ENCODE data around the gene OR6C1. TPM values are rescaled to one million over a fixed set of nuclear protein-coding genes. Genes with fewer than 3 reads are reported as not detected.

The OR6C1 gene
- total RNA-seq (2013; cell fraction: nucleolus; rRNA removed) = not detected in 2 replicates
- total RNA-seq (2014; rRNA removed) (not detected in 2 replicates), total RNA-seq (2014; rRNA removed; fragmentation: Illumina TruSeq; extraction: Trizol) (not detected in 2 replicates), total RNA-seq (2021) (not detected in 2 replicates), polyA plus RNA-seq (2011; rRNA removed) (not detected in 2 replicates), polyA plus RNA-seq (2014; fragmentation: Illumina TruSeq; extraction: Trizol) (not detected in 2 replicates), polyA plus RNA-seq (2014; fragmentation: Nextera tagmentation; extraction: Ambion mirVana) (not detected), polyA plus RNA-seq (2014; rRNA removed) (not detected in 2 replicates), polyA plus RNA-seq (2016; fragmentation: Nextera tagmentation; extraction: Ambion mirVana) (not detected), polyA minus RNA-seq (2011; rRNA and poly(A)+ RNA removed) (not detected in 2 replicates), Bru-seq, nascent RNA (not detected), BruChase-seq, experiment 1, labeled RNA remaining after a 6-hour chase (not detected), BruChase-seq, experiment 2, labeled RNA remaining after a 2-hour chase (not detected)
- polyA plus RNA-seq (2011; ENCODE audit: low read depth) = not detected
- not detected in 2 replicates for polyA plus RNA-seq (2011; cell fraction: cytosol; rRNA removed)
- not detected in 2 replicates for polyA plus RNA-seq (2011; cell fraction: nucleus; rRNA removed)
- polyA plus RNA-seq (2012) = not detected in 2 replicates
- not detected in 2 replicates for polyA minus RNA-seq (2011; cell fraction: cytosol; rRNA and poly(A)+ RNA removed)
- polyA minus RNA-seq (2011; cell fraction: nucleus; rRNA and poly(A)+ RNA removed) = not detected in 2 replicates
- long read RNA-seq, experiment 1 = 0 reads
- long read RNA-seq, experiment 2 = 0 reads

DNA sequence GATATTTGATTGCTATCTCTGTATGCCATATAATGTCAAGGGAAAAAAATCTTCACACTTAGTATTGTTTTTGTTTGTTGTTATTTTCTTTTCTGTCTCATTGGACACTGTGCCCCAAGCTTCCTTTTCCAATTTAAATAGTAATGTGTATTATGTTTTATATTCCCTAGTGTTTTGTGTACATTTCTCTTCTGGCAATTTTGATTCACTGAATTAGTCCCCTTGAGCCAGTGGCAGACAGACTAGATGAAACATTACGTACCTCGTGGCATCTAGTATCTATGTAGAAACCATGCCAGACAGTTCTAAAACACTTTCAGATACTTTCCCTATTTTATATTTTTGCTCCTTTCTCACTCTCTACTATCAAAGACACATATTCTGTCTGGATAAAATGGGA is at the start of gene OR6C1:
OR6C1 (plus strand) TSS at position 301 of the 400 bp plus-strand sequence. CDS start 6,257 bp downstream, outside the sequence.
- ChIA-PET RAD21 (ENCODE audit: unreplicated experiment) (no interaction called here), POLR2A (no interaction called here), SMC1A (ENCODE audit: uncharacterized antibody, unreplicated experiment) (no interaction called here), CTCF (no interaction called here)
- Histone ChIP-seq H4K20me1 (ENCODE audit: control insufficient read depth, insufficient read depth) (no peaks in the 10 kb centered on the region), H3K36me3 (ENCODE audit: control insufficient read depth in 2 of 2, insufficient read depth in 2 of 2, low read length in 1 of 2) (no peaks in the 10 kb centered on the region), H3K27ac (ENCODE audit: control insufficient read depth, insufficient read depth) (no peak within 1 kb of the TSS), H3K27me3 (replicated peaks in 1 of 2; ENCODE audit: control insufficient read depth in 2 of 2, insufficient read depth in 2 of 2, low read length in 1 of 2) (no peaks in the 10 kb centered on the region), H3K4me2 (ENCODE audit: control insufficient read depth, insufficient read depth) (no peak within 1 kb of the TSS), H3K4me3 (no peak within 1 kb of the TSS), H2AFZ (ENCODE audit: control insufficient read depth, low read depth, low read length) (no peak within 1 kb of the TSS), H3K79me2 (ENCODE audit: control insufficient read depth, insufficient read depth, low read length) (no peaks in the 10 kb centered on the region), H3K9me3 (replicated peaks; ENCODE audit: control insufficient read depth, insufficient read depth, low read length) (no peaks in the 10 kb centered on the region), H3K9ac (ENCODE audit: control insufficient read depth, insufficient read depth, low read length) (no peak within 1 kb of the TSS), H3K4me1 (ENCODE audit: control insufficient read depth, insufficient read depth, low read length) (no peaks in the 10 kb centered on the region)
- TF ChIP-seq ZBED1 (IDR thresholded peaks at IDR 0.05; ENCODE audit: borderline replicate concordance) (no peak), HDGF (IDR thresholded peaks at IDR 0.05) (no peak)
- intact Hi-C loops (cut with micrococcal nuclease; ENCODE audit: unreplicated experiment) = no loop called here
- 62% methylated on average over 2 of the region's 2 CpGs for WGBS (ENCODE audit: insufficient coverage, insufficient replicate concordance, low lambda C conversion rate, missing lambda C conversion rate)
- no peak for ATAC-seq
- in situ Hi-C loops (cut with MboI) = no loop called here
- BruUV-seq (replicated peaks) = no TSS peak
- DNase-seq (ENCODE audit: low read depth, low spot score) = no peak
- no peak for FAIRE-seq

DNA sequence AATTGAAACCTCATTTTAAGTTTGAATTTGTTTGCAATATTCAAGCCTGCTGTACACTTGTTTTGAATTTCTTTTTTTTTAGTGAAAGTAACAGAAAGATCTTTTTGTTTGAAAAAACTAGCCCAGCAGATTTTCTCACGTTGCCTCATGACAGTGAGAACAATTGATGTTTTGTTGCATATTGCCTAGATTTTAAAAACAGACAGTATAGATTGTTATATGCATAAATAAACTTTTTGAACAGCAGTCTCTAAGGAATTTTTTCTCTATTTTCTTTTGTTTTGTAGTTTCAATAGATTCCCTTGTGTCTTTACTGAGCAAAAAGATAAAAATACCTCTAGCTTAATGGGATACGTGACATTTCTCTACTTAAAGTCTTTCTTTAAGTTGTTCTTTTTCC is 33.2 kb upstream of the OR6C1 start:
- SMC1A ChIA-PET (ENCODE audit: uncharacterized antibody, unreplicated experiment) = no interaction called here
- Histone ChIP-seq H3K4me3 (no peak overlapping the region), H3K79me2 (ENCODE audit: control insufficient read depth, insufficient read depth, low read length) (no peaks in the 10 kb centered on the region), H2AFZ (ENCODE audit: control insufficient read depth, low read depth, low read length) (no peak overlapping the region), H3K27ac (ENCODE audit: control insufficient read depth, insufficient read depth) (no peak overlapping the region), H3K27me3 (replicated peaks in 1 of 2; ENCODE audit: control insufficient read depth in 2 of 2, insufficient read depth in 2 of 2, low read length in 1 of 2) (no peaks in the 10 kb centered on the region), H3K9me3 (replicated peaks; ENCODE audit: control insufficient read depth, insufficient read depth, low read length) (no peaks in the 10 kb centered on the region), H3K4me1 (ENCODE audit: control insufficient read depth, insufficient read depth, low read length) (no peaks in the 10 kb centered on the region), H3K9ac (ENCODE audit: control insufficient read depth, insufficient read depth, low read length) (no peak overlapping the region), H3K36me3 (ENCODE audit: control insufficient read depth in 2 of 2, insufficient read depth in 2 of 2, low read length in 1 of 2) (no peaks in the 10 kb centered on the region), H3K4me2 (ENCODE audit: control insufficient read depth, insufficient read depth) (no peak overlapping the region), H4K20me1 (ENCODE audit: control insufficient read depth, insufficient read depth) (no peaks in the 10 kb centered on the region)
- no peak for ATAC-seq
- RAD21 ChIA-PET (ENCODE audit: unreplicated experiment) = no interaction called here
- CTCF ChIA-PET = no interaction called here
- no TSS peak for BruUV-seq (replicated peaks)
- DNase-seq (ENCODE audit: low read depth, low spot score) = no peak
- POLR2A ChIA-PET = no interaction called here
- 0% methylated on average over 2 of the region's 2 CpGs for WGBS (ENCODE audit: insufficient coverage, insufficient replicate concordance, low lambda C conversion rate, missing lambda C conversion rate)
- TF ChIP-seq SUPT20H (IDR thresholded peaks at IDR 0.05; ENCODE audit: borderline replicate concordance, control insufficient read depth, low read depth, low read length) = no peak
- no peak for TF ChIP-seq MYB (IDR thresholded peaks at IDR 0.05; ENCODE audit: borderline replicate concordance, low read depth, low read length)
- TF ChIP-seq KAT2A (conservative IDR thresholded peaks at IDR 0.05; ENCODE audit: control insufficient read depth, low read depth, low read length) = no peak
- no peak for TF ChIP-seq ATF7 (IDR thresholded peaks at IDR 0.05; ENCODE audit: low read depth)
- TF ChIP-seq HDGF (IDR thresholded peaks at IDR 0.05) = no peak
- no peak for TF ChIP-seq YBX1 (IDR thresholded peaks at IDR 0.05)
- TF ChIP-seq SREBF1 (IDR thresholded peaks at IDR 0.05; ENCODE audit: low read length) = no peak
- no peak for TF ChIP-seq MLLT1 (IDR thresholded peaks at IDR 0.05)
- no peak for TF ChIP-seq STAT1 (conservative IDR thresholded peaks at IDR 0.05)
- intact Hi-C loops (cut with micrococcal nuclease; ENCODE audit: unreplicated experiment) = no loop called here
- FAIRE-seq = no peak
- in situ Hi-C loops (cut with MboI) = no loop called here
